Neuronal stem cell (in vitro differentiated cells): ENCODE measurements around the gene SLAIN1.

Experiments used
- DNase-seq: peaks from one replicate; pipeline ENCODE4 v3.0.0-alpha.2; 2013; ENCODE audit warnings: low spot score
- H2AFZ ChIP-seq: one replicate; pipeline ENCODE4 v1.6.1; 2013; ENCODE audit warnings: mild to moderate bottlenecking, low read length, inconsistent platforms
- H2AK5ac ChIP-seq: 2 replicates; pipeline ENCODE4 v1.6.1; 2013; ENCODE audit warnings: low read depth, mild to moderate bottlenecking, inconsistent platforms, low read length, moderate library complexity, mixed read lengths
- H2BK120ac ChIP-seq: 2 replicates; pipeline ENCODE4 v1.6.1; 2013; ENCODE audit warnings: low read depth, mild to moderate bottlenecking, inconsistent platforms, low read length, moderate library complexity, mixed read lengths
- H2BK12ac ChIP-seq: one replicate; pipeline ENCODE4 v1.6.1; 2013; ENCODE audit warnings: low read length, inconsistent platforms
- H2BK15ac ChIP-seq: 2 replicates; pipeline ENCODE4 v1.6.1; 2013; ENCODE audit warnings: mild to moderate bottlenecking, low read length, inconsistent platforms, mixed read lengths
- H2BK5ac ChIP-seq: one replicate; pipeline ENCODE4 v1.6.1; 2013; ENCODE audit warnings: inconsistent platforms, mild to moderate bottlenecking, low read length, moderate library complexity
- H3K14ac ChIP-seq: one replicate; pipeline ENCODE4 v1.6.1; 2013; ENCODE audit warnings: low read length, inconsistent platforms
- H3K18ac ChIP-seq: 2 replicates; pipeline ENCODE4 v1.6.1; 2013; ENCODE audit warnings: low read length, inconsistent platforms
- H3K23ac ChIP-seq: 2 replicates; pipeline ENCODE4 v1.6.1; 2013; ENCODE audit warnings: low read depth, mild to moderate bottlenecking, mixed read lengths, low read length, inconsistent platforms; ENCODE audit not compliant: poor library complexity
- H3K27ac ChIP-seq: replicated peaks from 3 replicates; pipeline ENCODE4 v1.5.1; 2013; ENCODE audit warnings: low read length, inconsistent platforms
- H3K27me3 ChIP-seq, 3 experiments: 2 replicates each; pipeline ENCODE4 v1.6.1; 2013; ENCODE audit warnings: low read length in 3 of 3, mild to moderate bottlenecking in 2 of 3, inconsistent platforms in 1 of 3, low read depth in 1 of 3, mixed read lengths in 1 of 3, moderate library complexity in 1 of 3; ENCODE audit not compliant: control insufficient read depth in 3 of 3, insufficient read depth in 3 of 3
- H3K36me3 ChIP-seq, 2 donors: replicated peaks in 1 of 2; 2 replicates each; pipeline ENCODE4 v1.6.1; 2013; ENCODE audit warnings: low read length in 2 of 2; ENCODE audit not compliant: control insufficient read depth in 2 of 2, insufficient read depth in 2 of 2
- H3K4ac ChIP-seq: 2 replicates; pipeline ENCODE4 v1.6.1; 2013; ENCODE audit warnings: inconsistent platforms, mild to moderate bottlenecking, low read length, moderate library complexity
- H3K4me1 ChIP-seq, 2 donors: 1 replicate in 1 of 2; 2 replicates in 1 of 2; pipeline ENCODE4 v1.6.1; 2013; ENCODE audit warnings: low read length in 2 of 2, low read depth in 1 of 2; ENCODE audit not compliant: control insufficient read depth in 2 of 2, insufficient read depth in 1 of 2
- H3K4me2 ChIP-seq: one replicate; pipeline ENCODE4 v1.6.1; 2013; ENCODE audit warnings: mild to moderate bottlenecking, low read length, inconsistent platforms; ENCODE audit not compliant: insufficient read depth, poor library complexity, severe bottlenecking
- H3K4me3 ChIP-seq, 2 donors: 2 replicates each; pipeline ENCODE4 v1.5.1; 2013; ENCODE audit warnings: low read length in 2 of 2, mild to moderate bottlenecking in 2 of 2, inconsistent platforms in 1 of 2, moderate library complexity in 1 of 2
- H3K79me1 ChIP-seq: one replicate; pipeline ENCODE4 v1.6.1; 2013; ENCODE audit warnings: low read depth, mild to moderate bottlenecking, inconsistent platforms, low read length, moderate library complexity
- H3K9ac ChIP-seq: one replicate; pipeline ENCODE4 v1.6.1; 2013; ENCODE audit warnings: mild to moderate bottlenecking, low read depth, low read length, inconsistent platforms; ENCODE audit not compliant: poor library complexity
- H3K9me3 ChIP-seq, 2 donors: replicated peaks in 1 of 2; 2 replicates each; pipeline versions ENCODE3 to v1.6.1; 2013; ENCODE audit warnings: low read length in 2 of 2, mild to moderate bottlenecking in 2 of 2, inconsistent platforms in 1 of 2, low read depth in 1 of 2, mixed read lengths in 1 of 2, moderate library complexity in 1 of 2; ENCODE audit not compliant: control insufficient read depth in 2 of 2, insufficient read depth in 1 of 2
- H4K8ac ChIP-seq: one replicate; pipeline ENCODE4 v1.6.1; 2013; ENCODE audit warnings: low read depth, mild to moderate bottlenecking, inconsistent platforms, low read length, moderate library complexity
- H4K91ac ChIP-seq: one replicate; pipeline ENCODE4 v1.6.1; 2013; ENCODE audit warnings: low read length, low read depth, mild to moderate bottlenecking, inconsistent platforms; ENCODE audit not compliant: poor library complexity
- WGBS, 2 donors: extraction: QIAGEN DNeasy Blood & Tissue Kit; methylation state at CpG; one replicate each; pipeline ENCODE4 v1.1.7; 2013; ENCODE audit warnings: missing lambda C conversion rate in 2 of 2, mixed read lengths in 1 of 2; ENCODE audit not compliant: insufficient read length in 2 of 2, insufficient replicate concordance in 1 of 2; ENCODE audit errors: extremely low coverage in 2 of 2; 5-methylcytosine and 5-hydroxymethylcytosine counted together

The SLAIN1 gene

DNA sequence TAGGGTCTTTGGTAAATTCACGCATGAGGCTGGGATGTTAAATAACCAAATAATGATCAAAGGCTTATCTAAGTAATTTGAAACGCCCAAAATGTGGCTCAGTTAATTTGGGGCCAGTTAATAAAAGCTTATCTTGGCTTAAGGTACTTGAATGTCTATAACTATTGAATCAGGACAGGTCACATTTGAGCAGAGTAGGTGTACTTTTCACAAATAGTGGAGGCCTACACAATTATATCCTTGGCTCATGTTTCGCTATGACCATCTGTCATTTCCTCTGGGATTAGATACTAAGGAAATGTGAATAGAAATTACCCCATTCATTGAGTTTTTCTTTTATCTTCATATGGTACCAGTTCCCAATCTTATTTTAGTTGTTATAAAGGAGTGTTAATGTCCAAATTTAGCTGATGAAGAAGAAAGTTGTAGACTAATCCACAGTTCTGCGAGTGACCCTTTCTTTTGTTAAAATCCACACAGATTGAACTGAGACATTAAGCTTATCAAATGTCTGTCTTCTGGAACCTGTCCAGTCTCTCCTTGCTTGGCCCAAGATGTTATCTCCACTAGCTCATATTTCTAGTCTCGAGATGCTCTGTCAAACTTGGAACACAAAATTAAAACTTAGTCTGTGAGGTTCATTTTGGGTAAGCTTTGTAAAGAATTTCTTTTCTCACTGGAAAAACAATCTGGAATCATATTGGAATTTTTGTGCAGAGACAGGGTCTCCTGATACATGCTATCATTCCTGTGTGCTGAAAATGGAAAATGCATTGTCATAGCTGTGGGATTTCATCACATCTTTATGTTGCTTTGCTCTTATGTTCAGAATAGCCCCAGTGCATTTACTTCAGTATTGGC lies 31.0 kb downstream of the SLAIN1 start:
- H3K9ac ChIP-seq = no peak overlapping the region
- H3K4me3 ChIP-seq = no peak overlapping the region
- no peak overlapping the region for H3K23ac ChIP-seq
- DNase-seq = no peak
- no peak overlapping the region for H4K91ac ChIP-seq
- no peak overlapping the region for H3K18ac ChIP-seq
- H2BK120ac ChIP-seq = no peak overlapping the region
- whole genome bisulfite sequencing, 2 donors = no CpG with 5 or more reads among the region's 5 CpGs
- H2AFZ ChIP-seq = no peak overlapping the region
- no peak overlapping the region for H2BK12ac ChIP-seq
- H2BK5ac ChIP-seq = no peak overlapping the region
- H3K79me1 ChIP-seq = no peaks in the 10 kb centered on the region
- H3K4ac ChIP-seq = no peak overlapping the region
- peaks cover 0 to 4% of the 10 kb centered on the region in 2 donors for H3K9me3 ChIP-seq
- H4K8ac ChIP-seq = no peak overlapping the region
- no peak overlapping the region for H3K4me2 ChIP-seq
- H3K14ac ChIP-seq = no peak overlapping the region
- no peak overlapping the region for H2BK15ac ChIP-seq
- peaks cover 0 to 2% of the 10 kb centered on the region in 2 donors for H3K4me1 ChIP-seq
- H3K36me3 ChIP-seq = peaks cover 6 to 92% of the 10 kb centered on the region in 2 donors
- no peak overlapping the region for H2AK5ac ChIP-seq
- H3K27me3 ChIP-seq = no peaks in the 10 kb centered on the region
- H3K27ac ChIP-seq = no peak overlapping the region

DNA sequence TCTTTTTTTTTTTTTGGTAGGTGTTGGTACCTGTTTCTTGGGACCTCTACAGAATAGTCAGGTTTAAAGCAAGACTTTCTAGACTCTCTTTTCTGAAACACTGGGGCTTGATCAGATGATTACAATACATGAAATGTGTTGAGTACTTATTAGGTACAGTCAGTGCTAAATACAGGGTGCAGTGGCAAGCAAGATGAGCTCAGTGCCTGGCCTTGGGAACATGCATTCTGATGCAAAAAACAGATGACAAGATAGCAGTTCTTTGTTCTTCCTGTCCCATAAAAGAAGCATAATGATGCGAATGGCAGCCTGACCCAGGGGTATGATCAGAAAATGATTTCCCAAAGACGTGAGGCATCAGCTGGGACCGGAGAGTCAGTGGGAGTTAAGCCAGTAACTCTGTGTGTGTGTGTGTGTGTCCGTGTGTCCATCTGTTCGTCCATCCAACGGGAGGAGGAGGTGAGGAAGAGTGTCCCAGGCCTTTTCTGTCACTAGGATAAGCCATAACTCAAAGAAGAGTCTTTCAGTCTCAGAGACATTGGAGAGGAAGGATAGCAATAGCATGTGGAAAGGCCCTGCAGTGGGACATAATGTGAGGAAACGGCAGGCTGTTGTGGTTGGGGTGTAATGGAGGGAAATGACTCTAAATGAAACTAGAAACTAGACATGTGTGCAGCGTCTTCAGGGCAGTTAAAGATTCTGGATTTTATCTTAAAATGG lies 32.2 kb downstream of the SLAIN1 start:
- Histone ChIP-seq H3K79me1 (no peaks in the 10 kb centered on the region), H2AFZ (no peak overlapping the region), H3K4me1 (peaks cover 0 to 2% of the 10 kb centered on the region in 2 donors), H4K8ac (no peak overlapping the region), H4K91ac (no peak overlapping the region), H3K9ac (no peak overlapping the region), H3K14ac (no peak overlapping the region), H3K4me3 (peak overlapping the region in 1 of 2 donors; percentile 50), H3K9me3 (no peaks in the 10 kb centered on the region), H2AK5ac (no peak overlapping the region), H3K36me3 (peaks cover 4 to 91% of the 10 kb centered on the region in 2 donors), H3K4ac (no peak overlapping the region), H2BK5ac (no peak overlapping the region), H2BK12ac (no peak overlapping the region), H3K4me2 (no peak overlapping the region), H3K18ac (no peak overlapping the region), H2BK15ac (no peak overlapping the region), H2BK120ac (no peak overlapping the region), H3K23ac (no peak overlapping the region), H3K27ac (no peak overlapping the region), H3K27me3 (no peaks in the 10 kb centered on the region)
- DNase-seq = no peak
- no CpG with 5 or more reads among the region's 8 CpGs for WGBS, 2 donors

DNA sequence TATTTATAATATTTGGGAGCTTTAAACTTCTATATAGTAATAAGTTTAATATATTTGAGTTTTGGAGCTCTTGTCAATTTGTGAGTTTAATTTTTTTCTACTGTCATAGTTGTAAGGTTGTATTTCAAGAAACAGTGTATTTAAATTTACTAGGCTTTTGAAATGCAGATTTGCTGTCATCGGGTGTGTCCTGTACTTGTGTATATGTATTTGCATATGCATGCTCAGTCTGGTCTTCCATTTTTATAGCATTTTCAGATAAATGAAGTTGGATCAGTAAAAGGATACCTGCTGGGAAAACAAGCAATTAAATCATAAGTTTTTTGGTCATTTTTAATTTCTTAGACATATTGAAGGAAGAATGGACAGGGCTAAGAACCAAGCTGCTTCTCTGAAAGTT lies 33.1 kb downstream of the SLAIN1 start:
- no peak overlapping the region for H3K18ac ChIP-seq
- WGBS, 2 donors = no CpG with 5 or more reads among the region's 1 CpG
- H2BK15ac ChIP-seq = no peak overlapping the region
- H2BK12ac ChIP-seq = no peak overlapping the region
- H2BK5ac ChIP-seq = no peak overlapping the region
- H3K9me3 ChIP-seq = no peaks in the 10 kb centered on the region
- H3K79me1 ChIP-seq = no peaks in the 10 kb centered on the region
- H3K27ac ChIP-seq = no peak overlapping the region
- H3K14ac ChIP-seq = no peak overlapping the region
- H3K23ac ChIP-seq = no peak overlapping the region
- no peak overlapping the region for H3K4ac ChIP-seq
- no peak overlapping the region for H2BK120ac ChIP-seq
- no peak overlapping the region for H4K91ac ChIP-seq
- no peak overlapping the region for H3K4me3 ChIP-seq
- H3K27me3 ChIP-seq = no peaks in the 10 kb centered on the region
- H3K36me3 ChIP-seq = peaks cover 4 to 89% of the 10 kb centered on the region in 2 donors
- no peak overlapping the region for H4K8ac ChIP-seq
- no peak for DNase-seq
- H2AFZ ChIP-seq = no peak overlapping the region
- H3K4me2 ChIP-seq = no peak overlapping the region
- peaks cover 0 to 2% of the 10 kb centered on the region in 2 donors for H3K4me1 ChIP-seq
- no peak overlapping the region for H3K9ac ChIP-seq
- H2AK5ac ChIP-seq = no peak overlapping the region

DNA sequence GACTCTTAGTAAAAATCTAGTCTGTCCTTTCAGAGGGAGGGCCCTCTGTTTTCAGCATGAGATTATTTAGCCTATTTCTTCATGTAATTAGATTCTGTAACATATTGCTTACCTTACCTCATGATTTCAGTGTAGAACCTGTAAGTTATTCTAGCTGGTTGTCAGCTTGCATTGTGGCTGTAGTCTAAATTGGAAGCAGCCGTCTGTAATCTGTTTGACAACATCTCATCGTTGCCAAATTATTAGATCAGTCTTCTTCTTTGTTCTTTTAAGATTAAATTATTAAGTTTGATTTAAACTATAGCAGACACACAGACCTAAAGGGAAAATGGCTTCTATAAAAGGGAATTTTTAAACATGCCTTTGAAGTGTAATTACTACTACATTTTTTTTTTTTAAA lies 34.8 kb downstream of the SLAIN1 start:
- Histone ChIP-seq H3K9ac (no peak overlapping the region), H3K36me3 (peaks cover 2 to 85% of the 10 kb centered on the region in 2 donors), H3K27me3 (no peaks in the 10 kb centered on the region), H3K4ac (no peak overlapping the region), H3K4me1 (no peaks in the 10 kb centered on the region), H2BK15ac (no peak overlapping the region), H2BK5ac (no peak overlapping the region), H3K4me2 (no peak overlapping the region), H2AFZ (no peak overlapping the region), H3K4me3 (no peak overlapping the region), H3K14ac (no peak overlapping the region), H2BK12ac (no peak overlapping the region), H3K23ac (no peak overlapping the region), H3K9me3 (no peaks in the 10 kb centered on the region), H3K79me1 (no peaks in the 10 kb centered on the region), H2BK120ac (no peak overlapping the region), H4K8ac (no peak overlapping the region), H2AK5ac (no peak overlapping the region), H3K27ac (no peak overlapping the region), H3K18ac (no peak overlapping the region), H4K91ac (no peak overlapping the region)
- DNase-seq = no peak
- no CpG with 5 or more reads among the region's 2 CpGs for WGBS, 2 donors
